Measurements from ENCODE around the gene NGFR.

Gene NGFR

GRCh38 chr17:49494986-49495841 lies at the start of gene NGFR:
Gene NGFR (plus strand): TSS chr17:49495293. CDS start chr17:49495418, 125 bp downstream.
- no peak for FAIRE-seq

GRCh38 chr17:49445591-49445990 lies 49.5 kb upstream of the NGFR start:
- no peak for FAIRE-seq

- no peak for FAIRE-seq
These were observed 47.3 kb upstream of the NGFR start for GRCh38 chr17:49447628-49448302.

- FAIRE-seq, result no peak
These were observed 44.9 kb upstream of the NGFR start for GRCh38 chr17:49450181-49450580.

GRCh38 chr17:49450735-49451134 lies 44.4 kb upstream of the NGFR start:
- FAIRE-seq, result no peak

- no peak for FAIRE-seq
These were observed 42.9 kb upstream of the NGFR start for GRCh38 chr17:49452201-49452600.

GRCh38 chr17:49452661-49453060 lies 42.4 kb upstream of the NGFR start:
- FAIRE-seq, result no peak

- FAIRE-seq, result no peak
These were observed 41.0 kb upstream of the NGFR start for GRCh38 chr17:49454050-49454449.

- FAIRE-seq, result no peak
These were observed 39.7 kb upstream of the NGFR start for GRCh38 chr17:49455272-49455861.

- no peak for FAIRE-seq
These were observed 38.7 kb upstream of the NGFR start for GRCh38 chr17:49456183-49456965.

- no peak for FAIRE-seq
These were observed 37.2 kb upstream of the NGFR start for GRCh38 chr17:49457564-49458535.

- FAIRE-seq, result no peak
These were observed 35.6 kb upstream of the NGFR start for GRCh38 chr17:49459401-49459984.

- no peak for FAIRE-seq
These were observed 34.7 kb upstream of the NGFR start for GRCh38 chr17:49460401-49460800.

GRCh38 chr17:49461580-49461979 lies 33.5 kb upstream of the NGFR start:
- FAIRE-seq, result no peak

- FAIRE-seq, result no peak
These were observed 31.0 kb upstream of the NGFR start for GRCh38 chr17:49464049-49464448.

GRCh38 chr17:49465331-49465903 lies 29.7 kb upstream of the NGFR start:
- no peak for FAIRE-seq

GRCh38 chr17:49466436-49466835 lies 28.7 kb upstream of the NGFR start:
- no peak for FAIRE-seq

- FAIRE-seq, result no peak
These were observed 27.9 kb upstream of the NGFR start for GRCh38 chr17:49467175-49467574.

- FAIRE-seq, result no peak
These were observed 26.2 kb upstream of the NGFR start for GRCh38 chr17:49468811-49469385.

All from islet of Langerhans (tissue), 1 donor.